ENCODE results near the gene SCD.

The SCD gene

DNA sequence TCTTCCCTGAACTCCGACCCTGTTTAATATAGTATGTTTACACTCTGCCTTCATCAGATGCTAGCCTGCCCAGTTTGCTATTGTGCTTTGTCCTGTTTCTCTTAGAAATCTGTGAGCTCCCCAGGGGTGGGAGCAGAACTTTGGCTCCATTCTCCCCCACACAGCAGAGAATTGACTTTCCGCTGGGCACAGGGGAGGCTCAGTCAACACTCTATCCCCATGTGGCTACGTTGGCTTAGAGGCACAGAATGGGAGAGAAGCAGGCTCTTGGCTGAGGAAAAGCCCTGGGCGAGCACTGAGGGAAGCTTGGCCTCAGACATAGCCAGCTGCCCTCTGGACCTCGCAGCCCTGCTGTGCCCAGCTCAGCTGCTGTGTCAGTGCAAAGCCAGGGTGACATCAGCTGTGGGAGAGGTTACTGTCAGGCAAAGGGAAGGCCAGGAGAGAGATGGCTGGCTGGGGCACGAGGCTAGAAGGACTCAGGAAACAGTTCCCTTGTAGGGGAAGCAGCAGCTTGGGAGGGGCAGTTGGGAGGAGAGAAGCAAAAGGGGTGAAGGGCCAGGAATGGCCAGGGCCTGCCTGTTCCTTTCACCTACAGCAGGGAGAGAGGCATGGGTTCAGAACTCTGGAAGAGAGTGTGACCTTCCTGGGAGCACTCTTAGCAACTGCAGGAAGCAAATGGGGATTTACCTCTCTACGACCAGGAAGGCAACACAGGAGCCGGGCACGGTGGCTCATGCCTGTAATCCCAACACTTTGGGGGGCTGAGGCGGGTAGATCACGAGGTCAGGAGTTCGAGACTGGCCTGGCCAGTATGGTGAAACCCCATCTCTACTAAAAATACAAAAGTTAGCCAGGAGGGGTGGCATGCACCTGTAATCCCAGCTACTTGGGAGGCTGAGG, 5.8 kb upstream of the SCD start:
- DNase-seq: no peak

DNA sequence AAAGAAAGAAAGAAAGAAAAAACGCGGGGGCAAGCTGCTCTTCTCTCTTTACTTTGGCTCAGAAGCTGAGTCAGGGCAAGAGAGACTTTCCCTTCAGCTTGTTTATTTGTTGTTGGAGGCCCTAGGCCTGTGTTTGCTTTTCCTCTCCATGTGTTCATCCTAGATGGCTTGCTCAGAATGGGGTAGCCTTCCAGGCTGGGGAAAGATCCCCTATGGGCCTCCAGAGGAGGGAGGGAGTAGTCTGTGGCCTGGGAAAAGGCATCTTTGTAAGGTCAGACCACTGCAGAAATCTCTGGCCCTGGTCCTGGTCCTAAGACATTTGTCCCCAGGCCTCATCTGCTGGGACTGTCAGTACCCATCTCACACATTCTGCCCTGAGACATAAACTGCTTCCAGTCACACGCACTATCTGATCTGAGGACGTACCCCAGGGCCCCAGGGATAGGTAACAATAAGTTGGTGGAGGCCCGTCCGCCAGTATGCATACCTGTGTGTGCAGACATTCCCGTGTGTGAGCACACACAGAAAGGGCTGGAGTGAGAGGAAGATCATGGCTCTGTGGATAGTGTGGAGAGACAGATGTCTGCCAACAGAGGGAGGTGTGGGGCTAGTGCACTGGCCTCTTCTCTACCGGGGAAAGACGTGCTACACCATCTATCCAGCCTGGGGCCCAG, 4.9 kb upstream of the SCD start:
- peak; percentile 43 for DNase-seq

DNA sequence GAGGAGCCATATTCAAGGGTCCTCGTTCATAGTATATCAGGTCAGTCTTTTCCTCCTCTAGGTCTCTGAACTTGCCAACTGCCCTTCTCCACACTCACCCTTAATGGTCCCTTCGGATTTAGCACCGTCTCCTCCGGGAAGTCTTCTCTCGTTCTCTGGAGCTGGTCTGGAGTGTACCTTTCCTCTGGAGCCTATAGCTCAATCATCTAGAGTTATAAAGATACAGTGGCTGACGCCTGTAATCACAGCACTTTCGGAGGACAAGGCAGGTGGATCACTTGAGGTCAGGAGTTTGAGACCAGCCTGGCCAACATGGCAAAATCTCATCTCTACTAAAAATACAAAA, 4.4 kb upstream of the SCD start:
- DNase-seq: no peak

DNA sequence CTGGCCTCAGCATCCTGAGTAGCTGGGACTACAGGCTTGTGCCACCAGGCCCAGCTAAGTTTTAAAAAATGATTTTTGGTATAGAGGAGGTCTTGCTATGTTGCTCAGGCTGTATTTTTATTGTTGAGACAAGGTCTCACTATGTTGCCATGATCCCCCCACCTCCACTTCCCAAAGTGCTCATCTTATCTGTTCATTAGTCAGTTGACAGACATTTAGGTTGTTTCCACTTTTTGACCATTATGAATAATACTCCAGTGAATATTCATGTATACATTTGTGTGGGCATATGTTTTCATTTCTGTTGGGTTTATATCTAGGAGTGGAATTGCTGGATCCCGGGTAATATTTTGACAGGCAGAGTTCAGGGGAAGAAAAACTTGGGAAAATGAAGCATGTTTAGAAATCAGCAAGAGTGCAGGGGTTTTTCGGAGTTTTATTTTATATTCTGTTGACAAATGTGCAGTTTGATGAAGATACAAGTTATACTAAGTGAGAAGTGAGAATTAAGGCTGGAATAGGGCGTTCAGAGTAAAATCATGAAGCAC, 2.7 kb upstream of the SCD start:
- DNase-seq: no peak

DNA sequence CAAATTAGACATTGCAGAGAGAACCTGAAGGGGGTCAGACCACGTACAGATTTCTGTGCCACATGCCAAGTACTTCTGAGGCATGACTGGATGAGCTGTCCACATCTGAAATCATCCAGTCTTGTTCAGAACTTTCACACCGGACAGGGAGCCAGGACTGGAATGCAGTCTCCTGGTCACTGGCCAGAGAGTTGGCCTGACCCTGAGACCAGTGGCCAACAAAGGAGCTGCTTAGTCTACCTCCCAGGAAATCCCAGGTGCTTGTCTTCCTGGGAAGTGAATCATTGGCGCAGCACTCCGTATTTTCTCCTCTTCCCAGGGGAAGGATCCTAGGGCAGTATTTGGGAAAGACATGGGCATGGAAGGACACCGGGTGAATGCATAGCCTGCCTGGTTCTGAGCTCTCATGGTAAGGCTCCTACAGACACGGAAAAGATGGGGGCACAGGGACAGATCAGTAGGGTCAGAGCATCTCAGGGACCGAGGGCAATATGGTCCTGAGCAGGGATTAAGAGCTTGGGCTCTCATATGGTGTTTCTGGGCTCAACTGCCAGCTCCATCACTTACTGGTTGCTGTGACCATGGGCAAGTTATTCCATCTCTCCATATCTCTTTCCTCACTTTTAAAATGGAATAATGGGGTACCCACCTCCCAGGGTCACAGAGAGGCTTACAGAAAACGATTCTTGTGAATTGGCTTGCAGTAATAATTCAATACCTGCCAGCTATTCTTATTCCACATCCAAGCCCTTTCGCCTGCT, 1.3 kb upstream of the SCD start:
- no peak for DNase-seq

DNA sequence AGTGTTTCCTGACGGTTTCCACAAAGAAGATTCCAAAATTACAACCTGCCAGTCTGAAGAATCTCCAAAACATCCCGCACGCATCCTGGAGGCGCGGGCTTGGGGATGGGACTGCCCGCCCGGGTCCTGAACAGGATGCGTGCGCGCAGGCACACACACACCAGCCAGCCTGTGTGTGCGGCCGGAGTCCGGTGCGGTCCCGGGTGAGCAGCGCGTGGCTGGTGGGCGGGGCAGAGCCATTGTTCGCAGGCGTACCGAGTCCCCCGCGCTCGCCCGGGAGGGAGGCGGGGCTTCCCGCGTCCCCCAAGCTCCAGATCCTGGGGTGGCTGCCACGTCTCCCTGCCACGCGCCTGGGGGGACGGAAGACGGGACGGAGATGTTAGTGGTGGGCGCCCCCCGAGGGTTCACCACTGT, 675 bp upstream of the SCD start:
- DNase-seq: peak; percentile 81

DNA sequence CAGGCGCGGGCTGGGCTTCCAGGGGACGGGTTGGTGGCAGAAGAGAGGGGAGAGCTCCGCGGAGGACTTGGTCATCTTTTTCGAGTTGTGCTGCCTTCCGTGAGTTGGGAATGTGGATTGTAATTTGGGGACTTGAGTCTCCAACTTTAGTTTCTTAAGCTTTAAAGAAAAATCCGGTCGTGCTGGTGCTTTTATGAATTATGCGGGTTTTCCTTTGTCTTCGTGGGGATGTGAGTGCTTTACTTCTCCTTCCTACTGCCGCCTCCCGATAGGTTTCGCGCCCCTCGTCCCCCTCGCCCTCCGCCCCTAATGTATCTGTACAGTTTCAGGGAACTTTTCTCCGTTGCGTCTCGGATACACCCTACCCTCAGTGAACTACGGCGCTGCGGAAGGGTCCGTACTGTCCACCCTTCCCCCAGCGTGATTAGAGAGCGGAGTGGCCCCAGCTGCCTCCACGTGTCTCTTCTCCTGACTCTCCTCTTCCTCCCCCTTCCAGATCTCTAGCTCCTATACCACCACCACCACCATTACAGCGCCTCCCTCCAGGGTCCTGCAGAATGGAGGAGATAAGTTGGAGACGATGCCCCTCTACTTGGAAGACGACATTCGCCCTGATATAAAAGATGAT, 649 bp downstream of the SCD start:
- DNase-seq: no peak

DNA sequence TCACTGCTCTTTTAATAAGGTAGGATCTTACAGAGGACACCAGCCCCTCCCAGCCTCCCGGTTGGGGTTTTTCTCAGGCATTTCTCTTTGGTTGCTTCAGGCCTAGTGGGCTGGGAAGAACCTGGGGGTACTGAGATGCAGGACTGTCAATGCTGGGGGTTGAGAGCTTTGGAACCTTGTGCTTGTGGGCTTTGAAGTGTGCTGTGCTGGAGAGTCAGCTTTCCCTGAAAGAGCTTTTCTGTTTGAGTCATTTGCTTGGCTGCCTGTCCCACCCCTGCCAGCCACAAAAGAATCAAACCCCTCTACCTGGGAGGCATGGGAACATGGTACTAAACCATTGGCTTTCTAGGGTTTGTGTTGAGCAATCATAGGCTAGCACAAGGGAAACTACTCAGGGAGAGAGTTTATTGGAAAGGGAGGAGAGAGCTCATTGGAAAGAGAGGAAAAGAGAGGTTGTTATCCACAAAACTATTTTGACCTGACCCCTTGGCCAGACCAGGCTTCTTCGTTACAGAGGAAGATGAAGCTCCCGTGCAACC, 1.4 kb downstream of the SCD start:
- DNase-seq: no peak

DNA sequence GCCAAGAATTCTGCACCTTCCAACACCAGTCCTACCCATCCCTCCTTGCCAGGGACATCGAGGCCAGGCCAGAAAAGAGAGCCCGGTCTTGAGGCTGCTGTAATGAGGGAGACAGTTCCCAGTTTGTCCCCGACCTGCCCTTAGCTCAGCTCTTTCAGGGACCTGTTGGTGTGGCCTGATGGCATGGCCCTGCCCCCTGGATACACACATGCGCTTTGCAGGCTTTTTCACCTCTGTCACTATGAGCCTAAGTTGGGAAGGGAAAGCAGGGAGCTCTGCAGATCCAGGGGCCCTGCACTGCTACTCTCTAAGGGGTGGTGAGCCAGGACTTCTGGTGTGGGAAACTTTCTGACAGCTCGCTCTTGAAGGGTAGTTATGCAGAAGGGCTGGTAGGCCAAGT, 2.1 kb downstream of the SCD start:
- DNase-seq: no peak

DNA sequence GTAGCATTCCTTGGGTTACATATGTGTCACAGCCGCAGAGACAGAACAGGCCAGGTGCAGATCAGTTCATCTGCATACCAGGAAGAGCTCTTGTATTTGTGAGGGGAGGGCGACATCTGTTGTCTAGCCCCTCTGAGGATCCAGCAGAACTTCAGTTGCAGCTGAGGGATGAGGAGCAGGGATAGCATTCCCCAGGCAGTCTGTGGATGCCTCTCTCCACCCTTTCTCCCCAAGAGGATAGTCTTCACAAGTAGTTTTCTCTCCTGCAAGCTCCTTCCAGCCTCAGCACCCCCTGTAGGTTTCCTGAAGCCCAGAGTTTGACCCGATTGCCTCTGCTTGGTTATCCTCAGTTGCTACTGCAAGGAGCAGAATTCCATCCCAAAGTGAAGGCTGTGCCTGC, 2.6 kb downstream of the SCD start:
- DNase-seq: no peak

DNA sequence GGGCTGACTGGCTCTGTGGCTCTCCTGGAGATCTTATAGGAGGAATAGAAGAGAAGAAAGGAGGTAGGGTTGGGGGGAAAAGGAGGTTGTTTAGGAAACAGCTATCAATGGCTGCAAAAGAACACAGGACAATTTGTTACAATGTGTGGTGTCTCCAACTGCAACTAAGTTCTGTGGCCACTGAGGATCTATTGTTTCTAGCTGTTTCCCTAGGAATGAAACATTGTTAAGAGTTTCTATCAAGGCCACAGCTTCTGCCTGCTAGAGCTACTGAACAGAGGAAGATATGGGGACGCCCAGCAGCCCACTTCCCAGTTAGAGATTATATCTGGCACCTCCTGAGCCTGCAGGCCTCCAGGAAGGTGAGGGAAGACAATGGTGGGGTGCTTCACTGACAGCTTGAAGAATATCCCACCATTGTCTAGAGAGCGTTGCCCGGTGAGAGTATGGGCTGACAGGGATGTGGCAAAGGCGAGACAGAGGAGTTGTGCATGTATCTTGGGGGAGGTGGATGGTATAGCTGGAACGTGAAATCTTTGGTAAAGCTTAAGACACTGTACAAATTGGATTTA, 4.0 kb downstream of the SCD start:
- DNase-seq: no peak

DNA sequence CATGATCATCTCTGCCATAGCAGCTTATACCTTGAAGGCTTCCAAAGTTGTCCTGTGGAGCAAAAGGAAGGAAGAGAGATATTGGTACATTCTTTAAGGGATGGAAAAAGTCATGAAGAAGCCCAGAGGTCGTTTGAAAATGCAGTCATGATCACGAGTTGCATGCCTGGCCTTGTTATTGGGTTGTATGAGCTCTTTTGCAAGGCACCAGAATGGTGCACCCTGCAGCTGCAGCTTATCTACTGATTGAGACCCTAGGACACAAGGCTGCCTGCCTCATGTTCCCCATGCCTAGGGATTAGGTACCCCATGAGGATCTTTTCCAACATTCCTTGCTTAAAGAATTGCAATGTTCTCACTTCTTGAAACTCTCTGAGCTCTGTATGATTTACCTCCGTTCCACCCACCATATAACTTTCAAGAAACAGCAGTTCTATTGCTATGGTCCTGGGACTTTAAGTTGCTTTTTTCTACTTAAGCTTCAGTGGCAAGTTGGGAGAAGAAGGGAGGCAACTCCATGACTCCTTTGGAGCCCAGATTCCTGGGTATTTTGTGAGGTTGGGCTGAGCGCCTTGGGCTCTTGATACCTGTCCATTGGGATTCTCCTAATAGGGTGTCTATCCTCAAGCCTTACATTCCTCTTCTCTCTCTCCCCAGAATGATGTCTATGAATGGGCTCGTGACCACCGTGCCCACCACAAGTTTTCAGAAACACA, 6.9 kb downstream of the SCD start:
- DNase-seq: no peak

DNA sequence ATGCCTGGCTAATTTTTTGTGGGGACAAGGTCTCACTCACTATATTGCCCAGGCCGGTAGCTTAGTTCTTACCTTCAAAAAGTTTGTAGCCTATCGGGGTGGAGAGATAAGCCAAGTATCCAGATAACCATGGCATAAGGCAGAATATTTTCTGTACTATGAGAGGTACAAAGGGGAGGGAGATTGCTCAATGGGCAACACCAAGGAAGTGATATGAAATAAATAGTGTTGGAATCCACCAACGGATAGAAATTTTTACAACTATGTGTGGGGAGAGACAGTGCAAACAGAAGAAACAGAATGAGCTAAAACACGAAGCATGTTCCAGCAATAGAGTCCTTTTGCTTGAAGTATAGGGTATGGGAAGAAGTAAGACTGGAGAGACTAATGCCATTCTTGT, 8.1 kb downstream of the SCD start:
- no peak for DNase-seq

DNA sequence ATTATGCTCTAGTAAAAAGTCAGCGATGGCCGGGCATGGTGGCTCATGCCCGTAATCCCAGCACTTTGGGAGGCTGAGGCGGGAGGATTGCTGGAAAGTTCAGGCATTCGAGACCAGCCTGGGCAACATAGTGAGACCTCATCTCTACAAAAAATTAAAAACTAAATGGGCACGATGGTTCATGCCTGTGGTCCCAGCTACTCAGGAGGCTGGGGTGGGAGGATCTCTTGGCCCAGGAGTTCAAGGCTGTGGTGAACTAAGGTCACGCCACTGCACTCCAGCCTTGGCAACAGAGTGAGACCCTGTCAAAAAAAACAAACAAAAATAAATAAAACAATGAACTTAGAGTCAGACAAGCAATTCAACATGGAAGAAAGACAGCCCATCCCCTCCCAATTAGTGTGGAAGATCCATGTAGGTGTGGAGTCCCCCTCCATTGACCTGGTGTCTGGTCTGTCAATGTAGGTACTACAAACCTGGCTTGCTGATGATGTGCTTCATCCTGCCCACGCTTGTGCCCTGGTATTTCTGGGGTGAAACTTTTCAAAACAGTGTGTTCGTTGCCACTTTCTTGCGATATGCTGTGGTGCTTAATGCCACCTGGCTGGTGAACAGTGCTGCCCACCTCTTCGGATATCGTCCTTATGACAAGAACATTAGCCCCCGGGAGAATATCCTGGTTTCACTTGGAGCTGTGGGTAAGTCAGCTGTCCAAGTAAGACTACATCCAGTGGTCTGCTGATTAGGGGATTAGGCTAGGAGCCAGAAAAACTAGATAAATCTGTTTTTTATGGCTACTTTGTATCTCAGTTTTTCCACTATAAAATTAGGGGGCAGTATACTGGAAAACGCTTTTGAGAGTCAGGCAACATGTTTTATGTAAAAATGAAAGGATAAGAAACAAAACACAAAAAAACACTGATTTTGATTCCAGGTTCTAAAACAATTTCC, 9.3 kb downstream of the SCD start:
- DNase-seq: no peak

DNA sequence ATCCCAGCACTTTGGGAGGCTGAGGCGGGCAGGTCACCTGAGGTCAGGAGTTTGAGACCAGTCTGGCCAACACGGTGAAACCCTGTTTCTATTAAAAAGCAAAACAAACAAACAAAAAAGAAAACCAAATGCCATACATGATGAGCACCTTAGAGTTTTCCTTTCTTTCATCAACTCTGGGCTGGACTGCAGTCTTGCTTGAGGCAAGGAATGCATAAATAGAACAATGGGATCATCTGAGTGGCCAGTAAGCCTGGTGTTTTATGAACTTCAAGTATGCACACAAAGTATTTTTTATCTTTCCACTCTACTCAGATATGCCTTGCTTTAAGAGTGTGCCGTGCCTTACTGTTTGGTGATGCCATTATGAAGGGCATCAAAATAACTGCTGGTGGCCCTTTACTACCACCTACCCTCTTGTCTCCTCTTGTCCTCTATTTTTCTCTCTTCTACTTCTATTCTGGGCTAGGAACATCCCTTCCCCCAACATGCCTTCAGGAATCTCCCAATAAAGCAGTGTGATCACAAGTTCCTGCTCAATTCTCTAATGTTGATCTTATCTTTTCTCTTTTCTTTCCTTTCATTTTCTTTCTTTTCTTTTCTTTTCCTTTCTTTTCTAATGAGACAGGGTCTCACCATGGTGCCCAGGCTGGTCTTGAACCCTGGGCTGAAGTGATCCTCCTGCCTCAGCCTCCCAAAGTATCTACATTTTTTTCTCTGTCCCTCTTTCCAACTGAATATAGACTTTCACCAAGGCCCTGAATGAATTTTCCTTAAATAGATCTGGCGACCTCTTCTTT, 10.2 kb downstream of the SCD start:
- DNase-seq: no peak

DNA sequence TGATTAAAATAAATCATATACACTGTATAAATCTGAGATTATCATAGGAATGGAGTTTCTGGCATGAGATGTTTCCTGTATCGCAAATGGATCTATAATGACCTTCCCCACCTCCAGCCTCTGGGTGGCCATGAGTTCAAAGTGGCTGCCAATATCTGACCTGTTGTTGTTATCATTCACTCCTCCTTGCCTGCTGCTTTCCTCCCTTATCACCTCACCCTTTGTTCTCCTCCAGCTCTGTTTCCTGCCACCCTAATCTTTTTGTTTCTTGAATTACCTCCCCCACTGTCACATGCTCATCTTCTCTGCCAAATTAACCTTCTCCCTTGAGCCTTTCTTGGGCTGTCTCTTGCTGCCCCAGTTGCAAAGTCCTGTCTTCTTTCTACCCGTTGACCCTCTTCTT, 12.0 kb downstream of the SCD start:
- DNase-seq: no peak

DNA sequence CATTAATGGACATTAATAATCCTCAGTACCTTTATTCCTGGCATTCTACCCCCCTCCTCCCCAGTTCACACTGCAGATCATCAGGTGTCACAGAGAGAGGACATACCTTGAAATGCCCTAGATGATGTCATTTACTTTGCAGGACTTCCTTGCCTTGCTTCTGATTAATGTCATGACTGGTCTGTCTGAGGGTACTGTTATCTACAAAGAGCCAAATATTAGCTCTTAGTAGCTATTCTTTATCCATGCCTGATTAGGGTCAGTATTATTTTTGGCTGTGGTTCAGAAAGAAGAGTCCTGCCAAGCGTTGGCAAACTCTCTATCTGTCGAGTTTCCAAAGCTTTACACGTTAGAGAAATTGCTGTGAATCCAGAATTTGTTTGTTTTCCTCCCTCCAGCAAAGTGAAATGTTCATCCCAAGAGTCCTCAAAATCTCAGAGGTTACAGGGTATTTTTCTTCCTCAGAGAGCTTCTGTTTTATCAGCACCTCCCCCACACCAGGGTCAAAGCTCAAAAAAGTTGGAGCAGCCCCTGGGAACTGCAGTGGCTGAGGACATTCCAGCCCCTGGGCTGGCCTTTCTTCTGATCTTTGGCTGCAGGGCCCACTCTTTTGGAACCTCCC, 12.6 kb downstream of the SCD start:
- no peak for DNase-seq

DNA sequence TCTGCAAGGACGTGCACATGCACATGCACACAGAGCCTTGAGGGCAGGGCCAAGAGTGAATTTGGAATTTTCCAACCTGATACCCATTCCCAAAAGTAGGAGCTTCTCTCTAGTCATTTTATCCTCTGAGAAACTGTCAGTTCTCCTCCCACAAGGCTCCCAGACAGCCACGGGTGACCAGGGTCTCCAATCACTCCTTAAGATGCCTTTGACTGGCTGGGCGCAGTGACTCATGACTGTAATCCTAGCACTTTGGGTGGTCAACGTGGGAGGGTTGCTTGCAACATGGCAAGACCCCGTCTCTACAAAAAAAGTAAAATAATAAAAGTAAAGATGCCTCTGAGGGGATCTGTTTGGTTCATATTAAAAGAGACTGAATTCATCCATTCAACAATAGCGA, 13.2 kb downstream of the SCD start:
- DNase-seq: no peak

All from left hindlimb (tissue), 1 donor.